HG03103 (cell line): Measurements from ENCODE around the gene TAMALIN.
"Not testable (repeated sequence)": the region's sequence is repeated elsewhere in the genome, so short reads cannot be mapped to it uniquely, and the experiment has no call there.

ENCODE experiments used
- ATAC-seq: cut with Tn5 transposase; IDR thresholded peaks from one replicate; pipeline ENCODE4 v1.9.1; 2021; ENCODE audit warnings: low read depth; ENCODE audit not compliant: unreplicated experiment

TAMALIN gene

DNA sequence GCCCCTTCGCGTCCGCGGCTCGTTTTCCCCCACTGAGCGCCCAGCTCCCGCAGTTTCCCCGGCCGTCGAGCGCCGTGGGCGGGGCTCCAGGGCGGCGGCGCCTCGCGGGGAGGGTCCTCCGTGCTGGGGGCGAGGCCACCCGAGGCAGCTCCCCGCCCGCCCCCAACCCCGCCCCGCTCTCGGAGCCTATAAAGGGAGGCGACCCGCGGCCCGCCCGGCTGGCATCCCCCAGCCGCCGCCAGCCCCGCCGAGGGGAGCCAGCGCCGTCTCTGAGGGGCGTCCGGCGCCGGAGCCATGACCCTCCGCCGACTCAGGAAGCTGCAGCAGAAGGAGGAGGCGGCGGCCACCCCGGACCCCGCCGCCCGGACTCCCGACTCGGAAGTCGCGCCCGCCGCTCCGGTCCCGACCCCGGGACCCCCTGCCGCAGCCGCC is at the start of gene TAMALIN:
Gene TAMALIN (plus strand): TSS at position 221 of the 432 bp plus-strand sequence. CDS start 74 bp downstream, at position 295.
- no peak for ATAC-seq

DNA sequence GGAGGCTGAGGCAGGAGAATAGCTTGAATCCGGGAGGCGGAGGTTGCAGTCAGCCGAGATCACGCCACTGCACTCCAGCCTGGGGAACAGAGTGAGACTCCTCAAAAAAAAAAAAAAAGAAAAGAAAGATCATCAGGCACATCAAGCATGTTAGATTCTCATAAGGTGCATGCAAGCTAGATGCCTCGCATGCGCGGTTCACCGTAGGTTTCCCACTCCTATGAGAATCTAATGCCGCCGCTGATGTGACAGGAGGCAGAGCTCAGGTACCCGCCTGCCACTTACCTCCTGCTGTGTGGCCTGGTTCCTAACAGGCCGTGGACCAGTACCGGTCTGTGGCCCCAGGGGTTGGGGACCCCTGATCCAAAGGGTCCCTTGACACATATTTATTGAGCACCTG is 48.2 kb upstream of the TAMALIN start:
- ATAC-seq: no peak

DNA sequence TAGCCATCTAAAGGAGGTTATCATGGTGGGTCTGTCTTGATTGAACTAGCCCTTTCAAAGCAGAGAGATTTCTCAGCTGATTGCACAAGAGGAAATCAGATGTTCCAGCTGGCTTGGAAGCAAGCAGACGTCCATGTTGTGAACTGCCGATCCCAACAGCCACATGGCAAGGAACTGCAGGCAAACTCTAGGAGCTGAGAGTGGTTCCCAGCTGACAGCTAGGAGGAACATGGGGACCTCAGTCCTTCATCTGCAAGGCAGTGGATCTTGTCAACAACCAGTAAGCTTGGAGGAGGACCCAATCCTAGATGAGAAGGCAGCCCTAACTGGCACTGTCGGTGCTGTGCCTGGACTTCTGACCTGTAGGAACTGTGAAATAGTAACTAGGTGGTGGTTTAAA is 47.5 kb upstream of the TAMALIN start:
- ATAC-seq: no peak

DNA sequence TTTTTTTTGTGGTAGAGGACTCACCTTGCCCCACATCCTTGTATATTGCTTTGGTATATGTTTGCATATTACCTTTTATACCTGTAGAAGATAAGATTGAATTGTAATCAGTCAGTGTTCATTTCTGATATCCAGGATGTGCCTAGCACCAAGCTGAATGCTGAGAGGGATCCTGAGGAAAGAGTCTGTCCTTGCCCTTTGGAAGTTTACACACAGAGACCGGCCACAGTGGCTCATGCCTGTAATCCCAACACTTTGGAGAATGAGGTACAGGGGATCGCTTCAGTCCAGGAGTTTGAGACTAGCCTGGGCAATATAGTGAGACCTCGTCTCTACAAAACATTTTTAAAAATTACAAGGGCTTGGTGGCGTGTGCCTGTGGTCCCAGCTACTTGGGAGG is 46.8 kb upstream of the TAMALIN start:
- no peak for ATAC-seq

DNA sequence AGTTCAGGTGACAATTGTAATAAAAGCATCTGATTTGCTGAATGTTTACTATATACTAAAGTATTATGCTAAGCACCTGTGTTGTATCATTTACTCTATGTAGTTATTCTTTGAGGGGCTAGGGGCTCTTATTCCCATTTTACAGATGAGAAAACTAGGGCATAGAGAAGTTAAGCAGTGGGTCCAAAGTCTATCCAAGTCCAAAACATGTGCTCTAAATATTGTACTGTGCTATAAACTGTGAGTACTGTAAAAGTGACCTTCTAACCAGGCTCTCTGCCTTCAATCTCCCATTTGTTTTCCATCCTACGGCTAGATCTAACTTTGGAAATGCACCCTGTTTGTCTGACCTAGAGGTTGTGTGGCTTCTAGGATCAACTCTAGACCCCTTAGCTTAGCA is 46.3 kb upstream of the TAMALIN start:
- no peak for ATAC-seq

DNA sequence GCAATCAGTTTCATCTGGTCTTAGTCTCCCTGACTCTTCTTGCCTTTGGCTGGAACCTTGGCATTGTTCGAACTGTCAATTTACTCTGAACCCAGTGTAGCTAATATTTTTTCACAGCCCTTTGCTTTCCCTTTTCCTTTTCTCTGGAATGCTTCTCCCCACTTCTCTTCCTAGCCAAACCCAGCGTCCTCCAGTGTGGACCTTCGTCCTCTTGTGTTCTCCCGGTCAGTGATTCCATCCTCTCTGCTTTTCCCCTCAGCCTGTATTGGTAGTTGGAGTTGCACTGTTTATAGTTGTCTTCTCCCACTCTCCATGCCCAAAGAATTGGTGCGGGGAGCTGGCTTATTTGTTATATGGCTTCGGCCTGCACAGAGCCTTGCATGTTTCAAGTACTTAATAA is 45.9 kb upstream of the TAMALIN start:
- no peak for ATAC-seq

DNA sequence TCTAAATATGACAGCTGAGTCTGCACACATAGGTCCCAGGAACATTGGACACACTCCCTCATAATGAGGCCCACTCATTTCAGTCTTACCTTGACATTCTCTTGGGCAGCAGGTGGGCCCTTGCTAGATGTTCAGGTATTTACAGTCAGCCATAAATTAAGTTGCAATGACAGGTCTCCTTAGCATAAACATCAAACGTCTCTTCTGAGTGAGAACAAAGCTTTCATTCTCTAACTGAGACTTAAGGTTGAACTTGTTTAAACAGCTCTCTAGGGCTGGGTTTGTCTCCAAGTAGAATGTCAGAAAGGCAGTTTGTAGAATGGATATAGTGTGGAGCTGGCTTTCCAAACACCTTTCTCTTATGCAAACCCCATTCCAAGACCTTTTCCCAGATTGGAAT is 44.9 kb upstream of the TAMALIN start:
- no peak for ATAC-seq

DNA sequence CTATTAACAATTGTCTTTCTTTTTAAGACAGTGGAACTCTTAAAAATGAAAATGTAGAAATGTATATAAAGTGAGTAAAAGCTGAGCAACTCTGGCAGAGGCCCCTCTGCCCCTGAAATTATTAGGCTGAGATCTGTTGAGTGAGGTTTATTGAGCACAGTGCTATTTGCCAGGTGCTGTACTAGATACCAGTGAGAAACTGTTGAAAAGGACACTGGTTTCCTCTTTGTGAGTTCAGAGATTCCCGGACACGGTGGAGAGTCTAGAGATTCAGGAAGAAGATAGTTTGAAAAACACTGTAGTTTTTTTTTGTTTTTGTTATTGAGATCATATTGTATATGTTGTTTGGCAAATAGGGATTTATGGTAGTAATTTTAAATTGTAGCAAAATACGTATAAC is 44.0 kb upstream of the TAMALIN start:
- no peak for ATAC-seq

DNA sequence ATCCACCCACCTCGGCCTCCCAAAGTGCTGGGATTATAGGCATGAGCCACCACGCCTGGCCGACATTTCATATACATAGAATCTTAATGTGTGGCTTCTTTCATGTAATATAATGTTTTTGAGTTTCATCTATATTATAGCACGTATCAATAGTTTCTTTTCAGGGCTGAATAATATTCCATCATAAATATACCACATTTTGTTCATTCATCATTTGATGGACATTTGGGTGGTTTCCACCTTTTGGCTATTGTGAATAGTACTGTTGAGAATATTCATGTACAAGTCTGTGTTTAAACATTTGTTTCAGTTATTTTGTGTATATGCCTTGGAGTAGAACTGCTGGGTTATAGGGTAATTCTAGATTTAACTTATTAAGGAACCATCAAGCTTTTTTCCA is 43.3 kb upstream of the TAMALIN start:
- ATAC-seq: no peak

DNA sequence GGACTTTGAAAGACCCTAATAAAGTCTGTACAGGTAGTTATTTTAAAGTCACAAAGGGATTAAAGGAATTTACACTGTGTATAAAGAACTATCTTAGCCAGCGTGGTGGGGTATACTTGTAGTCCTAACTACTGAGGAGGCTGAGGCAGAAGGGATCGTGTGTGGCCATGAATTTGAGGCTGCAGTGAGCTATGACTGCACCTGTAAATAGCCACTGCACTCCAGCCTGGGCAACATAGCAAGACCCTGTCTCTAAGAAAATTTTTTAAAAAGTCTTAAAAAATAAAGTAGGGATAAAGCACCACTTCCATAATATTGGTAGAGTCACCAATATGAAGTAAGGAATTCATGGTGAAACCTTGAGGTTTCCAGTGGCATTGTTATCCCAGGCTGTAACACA is 37.1 kb upstream of the TAMALIN start:
- no peak for ATAC-seq

DNA sequence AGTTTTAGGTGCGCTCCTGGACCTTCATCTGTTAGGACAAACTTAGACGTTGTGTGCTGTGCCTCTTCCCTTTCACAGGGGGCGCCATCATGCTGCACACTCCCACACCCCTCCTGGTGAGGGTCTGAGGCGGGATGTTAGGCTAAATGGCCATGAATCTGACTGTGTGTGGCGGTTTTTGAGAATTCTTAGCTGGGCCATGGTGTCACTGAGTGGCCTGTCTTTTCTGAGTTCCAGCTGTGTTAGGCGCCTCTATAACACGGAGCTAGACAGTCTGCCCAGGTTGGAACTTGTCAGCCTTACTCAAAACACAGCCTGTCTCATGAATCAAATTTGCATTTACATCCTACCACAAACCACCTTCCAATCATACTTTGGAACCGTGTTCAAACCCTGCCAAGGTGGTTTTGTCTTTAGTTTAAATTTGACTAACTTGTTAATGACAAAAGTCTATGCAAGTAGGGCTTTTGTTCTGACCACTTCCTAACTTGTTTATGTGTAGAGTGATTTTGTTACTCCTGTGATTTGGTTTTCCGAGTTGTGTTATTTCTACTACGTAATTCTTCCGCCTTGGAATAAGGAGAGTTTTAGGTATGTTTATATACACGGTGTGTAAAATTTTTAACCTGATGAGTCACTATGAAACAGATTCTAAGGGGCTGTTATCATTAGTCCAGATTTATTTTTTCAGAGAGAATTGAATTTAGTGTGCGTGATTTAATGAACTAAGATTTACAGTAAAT is 35.7 kb upstream of the TAMALIN start:
- no peak for ATAC-seq

DNA sequence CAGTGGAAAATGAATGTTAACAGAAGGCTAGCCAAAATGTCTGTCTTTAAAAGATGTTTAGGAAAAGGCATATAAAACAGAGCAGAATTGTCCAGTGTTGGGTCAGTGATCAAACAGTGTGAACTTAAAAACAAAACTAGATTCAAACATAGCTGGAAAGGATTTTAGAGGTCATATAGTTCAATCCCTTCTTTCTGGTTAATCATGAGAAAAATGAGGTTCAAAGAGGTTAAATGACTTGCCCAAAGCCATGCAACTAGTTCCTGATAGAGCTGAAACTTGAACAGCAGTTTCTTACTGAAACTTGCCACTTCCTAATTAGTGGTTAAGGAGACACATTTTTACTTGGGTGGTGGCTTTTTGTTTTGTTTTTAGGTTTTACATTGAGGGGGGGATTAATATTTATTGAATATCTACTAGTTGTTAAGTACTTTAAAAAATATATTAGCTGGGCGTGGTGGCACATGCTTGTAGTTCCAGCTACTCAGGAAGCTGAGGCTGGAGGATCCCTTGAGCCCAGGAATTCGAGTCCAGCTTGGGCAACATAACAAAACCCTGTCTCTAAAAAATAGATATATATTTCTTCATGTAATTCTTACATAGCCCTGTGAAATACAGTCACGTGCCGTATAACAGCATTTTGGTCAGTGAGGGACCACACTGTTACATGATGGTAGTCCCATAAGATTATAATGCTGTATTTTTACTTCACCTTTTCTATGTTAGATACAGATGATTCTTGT is 34.9 kb upstream of the TAMALIN start:
- peak; percentile 39 for ATAC-seq

DNA sequence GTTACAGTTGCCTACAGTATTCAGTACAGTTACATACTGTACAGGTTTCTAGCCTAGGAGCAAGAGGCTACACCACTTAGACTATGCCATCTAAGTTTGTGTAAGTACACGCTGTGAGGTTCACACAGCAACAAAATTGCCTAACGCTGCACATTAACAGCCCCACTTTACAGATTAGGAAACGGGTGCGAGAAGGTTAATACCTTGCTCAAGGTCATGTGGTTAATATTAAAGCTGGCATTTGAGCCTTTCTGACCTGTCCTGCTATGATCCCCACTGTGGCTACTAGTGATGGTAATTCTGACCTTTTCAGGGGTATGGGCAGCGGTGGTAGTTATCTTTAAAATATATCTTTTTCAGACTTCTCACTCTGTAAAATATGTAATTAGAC is 34.3 kb upstream of the TAMALIN start:
- no peak for ATAC-seq

DNA sequence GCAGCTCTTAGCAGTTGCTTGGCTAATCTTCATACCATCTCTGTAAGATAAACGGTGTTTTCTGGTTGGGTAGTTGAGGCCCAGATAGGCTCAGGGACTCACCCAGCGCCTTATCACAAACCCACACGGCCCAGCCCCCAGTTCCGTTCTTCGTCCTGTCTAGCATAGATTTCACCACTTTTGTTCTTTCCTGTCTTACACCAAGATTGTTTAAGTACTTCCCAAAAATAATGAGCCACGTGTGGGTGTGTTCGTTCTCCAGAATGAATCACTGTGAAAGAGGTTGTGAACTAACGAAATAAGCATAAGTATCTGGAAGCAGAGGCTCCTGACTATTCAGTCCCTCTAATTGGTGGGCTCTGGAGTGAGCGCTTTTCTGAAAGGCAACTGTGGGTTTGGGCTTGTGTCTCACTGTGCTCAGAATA is 33.9 kb upstream of the TAMALIN start:
- no peak for ATAC-seq

DNA sequence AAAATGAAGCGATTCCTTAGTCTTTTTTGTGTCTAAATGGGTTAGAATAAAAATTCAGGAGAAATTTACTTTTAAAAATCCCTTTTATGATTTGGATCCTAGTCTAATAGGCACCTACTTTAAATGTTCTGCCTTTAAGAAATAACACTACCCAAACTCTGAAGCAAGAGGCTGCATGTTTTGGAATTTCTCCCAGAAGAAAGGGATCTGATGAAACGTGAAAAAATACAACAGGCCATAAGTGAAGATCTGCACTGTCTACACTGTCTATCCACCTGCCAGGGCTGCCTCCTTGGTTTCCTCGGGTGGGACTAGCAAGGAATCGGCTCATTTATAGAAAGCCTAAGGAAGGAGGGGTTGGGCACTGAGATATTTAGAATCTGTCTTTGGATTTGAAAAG is 33.2 kb upstream of the TAMALIN start:
- ATAC-seq: no peak

DNA sequence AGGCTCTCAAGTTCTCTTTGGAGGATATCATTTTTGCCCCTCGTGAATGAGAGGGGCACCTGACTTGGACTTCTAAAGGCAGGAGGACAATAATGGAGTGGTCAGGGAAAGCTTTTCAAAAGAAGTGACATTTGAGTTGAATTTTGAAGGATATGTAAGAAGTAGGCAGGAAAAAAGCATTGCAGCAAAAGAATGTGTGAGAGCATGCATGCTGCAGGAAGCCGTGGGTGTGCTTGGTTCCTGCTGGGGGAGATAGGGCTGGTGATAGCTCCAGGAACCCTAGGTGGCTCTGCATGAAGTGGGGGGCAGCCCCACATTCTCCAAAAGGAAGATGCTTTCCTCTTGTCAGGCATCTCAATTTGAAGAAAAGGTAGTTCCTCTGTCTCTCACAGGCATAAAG is 32.1 kb upstream of the TAMALIN start:
- no peak for ATAC-seq

DNA sequence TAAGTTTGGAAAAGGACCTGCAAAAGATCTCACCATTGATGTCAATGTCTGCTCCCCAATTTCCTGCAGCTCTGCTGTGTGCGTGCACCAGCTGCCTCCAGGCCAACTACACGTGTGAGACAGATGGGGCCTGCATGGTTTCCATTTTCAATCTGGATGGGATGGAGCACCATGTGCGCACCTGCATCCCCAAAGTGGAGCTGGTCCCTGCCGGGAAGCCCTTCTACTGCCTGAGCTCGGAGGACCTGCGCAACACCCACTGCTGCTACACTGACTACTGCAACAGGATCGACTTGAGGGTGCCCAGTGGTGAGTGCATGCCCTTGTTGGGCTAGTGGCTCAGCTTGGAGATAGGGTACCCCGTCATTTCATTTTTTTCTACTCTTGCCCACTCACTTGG is 31.6 kb upstream of the TAMALIN start:
- ATAC-seq: no peak

DNA sequence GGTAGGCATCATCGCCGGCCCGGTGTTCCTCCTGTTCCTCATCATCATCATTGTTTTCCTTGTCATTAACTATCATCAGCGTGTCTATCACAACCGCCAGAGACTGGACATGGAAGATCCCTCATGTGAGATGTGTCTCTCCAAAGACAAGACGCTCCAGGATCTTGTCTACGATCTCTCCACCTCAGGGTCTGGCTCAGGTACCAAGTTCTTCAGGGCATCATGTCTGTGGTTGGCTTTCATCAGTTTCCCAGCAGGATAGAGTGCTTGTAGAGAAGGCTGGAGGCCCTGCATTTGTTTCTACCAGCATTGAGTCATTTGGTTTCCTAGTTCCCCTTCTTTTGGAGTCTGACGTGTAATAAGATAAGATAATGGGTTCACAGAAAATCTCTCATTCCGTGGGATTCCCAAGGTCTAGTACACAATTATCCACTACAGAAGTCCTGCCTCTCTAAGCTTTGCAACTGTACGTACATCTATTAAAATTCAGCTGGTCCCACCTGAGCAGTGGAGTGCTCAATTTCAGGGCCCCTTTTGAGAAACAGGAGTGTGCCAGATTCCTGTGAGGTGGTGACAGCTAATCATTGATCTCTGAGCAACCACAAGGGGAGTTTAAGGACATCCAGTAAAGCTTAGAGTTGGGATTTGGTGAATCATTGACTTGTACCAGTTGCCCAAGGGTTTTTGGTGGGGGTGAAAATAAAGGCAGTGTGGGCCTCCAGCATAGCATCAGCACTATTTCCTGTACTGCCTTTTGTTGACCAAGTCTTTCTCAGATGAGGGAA is 30.2 kb upstream of the TAMALIN start:
- no peak for ATAC-seq

DNA sequence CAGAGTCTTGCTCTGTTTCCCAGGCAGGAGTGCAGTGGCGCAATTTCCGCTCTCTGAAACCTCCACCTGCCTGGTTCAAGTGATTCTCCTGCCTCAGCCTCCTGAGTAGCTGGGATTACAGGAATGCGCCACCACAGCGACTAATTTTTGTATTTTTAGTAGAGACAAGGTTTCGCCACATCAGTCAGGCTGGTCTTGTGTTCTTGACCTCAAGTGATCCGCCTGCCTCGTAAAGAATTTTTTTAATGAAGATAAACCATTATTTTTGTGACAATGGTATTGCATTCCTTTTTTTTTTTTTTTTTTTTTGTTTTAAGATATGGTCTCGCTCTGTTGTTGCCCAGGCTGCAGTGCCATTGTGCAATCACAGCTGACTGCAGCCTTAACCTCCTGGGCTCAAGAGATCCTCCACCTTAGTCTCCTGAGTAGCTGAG is 29.4 kb upstream of the TAMALIN start:
- no peak for ATAC-seq

DNA sequence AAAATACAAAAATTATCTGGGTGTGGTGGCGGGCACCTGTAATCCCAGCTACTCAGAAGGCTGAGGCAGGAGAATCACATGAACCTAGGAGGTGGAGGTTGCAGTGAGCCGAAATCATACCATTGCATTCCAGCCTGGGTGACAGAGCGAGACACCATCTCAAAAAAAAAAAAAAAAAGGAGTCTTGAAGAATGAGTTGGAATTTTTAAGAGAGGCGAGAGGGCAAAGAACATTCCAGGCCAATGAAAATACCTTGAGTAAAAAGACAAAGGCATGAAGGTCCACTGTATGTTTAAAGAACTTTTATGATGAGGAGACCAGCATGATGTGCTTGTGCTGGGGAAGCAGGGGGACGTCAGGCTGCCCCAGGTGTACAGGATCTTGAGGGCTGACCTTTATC is 27.4 kb upstream of the TAMALIN start:
- ATAC-seq: not testable (repeated sequence)

DNA sequence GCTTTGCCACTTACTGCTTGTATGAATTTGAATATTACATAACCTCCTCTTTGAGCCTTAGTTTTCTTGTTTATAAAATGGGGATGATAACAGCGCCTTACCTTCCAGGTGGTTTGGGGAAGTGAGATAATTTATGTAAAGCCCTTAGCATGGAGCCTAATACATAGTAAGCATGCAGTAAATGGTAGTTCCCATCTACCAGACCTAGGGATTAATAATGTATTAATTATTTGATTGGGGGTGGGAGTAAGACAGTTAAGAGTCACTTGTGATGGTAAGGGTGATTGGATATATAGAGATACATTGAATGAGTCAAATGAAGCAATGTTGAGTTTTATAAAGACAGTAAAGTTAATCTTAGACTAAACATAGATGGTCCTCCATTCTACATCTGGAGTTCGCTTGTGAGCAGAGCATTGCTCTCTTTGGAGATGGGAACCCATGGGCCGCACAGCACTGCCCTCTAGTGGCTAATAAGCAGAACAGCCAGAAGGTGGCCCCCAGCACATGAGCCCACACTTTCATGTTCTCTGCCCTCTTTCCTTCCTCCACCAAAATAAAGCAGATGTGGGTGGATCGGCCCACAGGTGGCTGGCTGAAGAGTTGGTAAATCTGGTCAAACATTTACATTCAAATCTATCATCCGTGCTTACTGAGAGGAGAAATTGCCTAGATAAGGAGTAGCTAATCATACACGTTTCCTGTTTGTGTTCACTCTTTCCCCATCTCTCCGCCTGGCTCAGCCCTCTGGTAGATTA is 26.5 kb upstream of the TAMALIN start:
- no peak for ATAC-seq
